Left hindlimb (tissue), 1 donor: ENCODE measurements around the gene ARHGEF17.
"Not testable (repeated sequence)": the region's sequence is repeated elsewhere in the genome, so short reads cannot be mapped to it uniquely, and the experiment has no call there.

Experiments used
- DNase-seq: peaks from one replicate; pipeline ENCODE4 v3.0.0-alpha.2; 2018

The ARHGEF17 gene, protein sequence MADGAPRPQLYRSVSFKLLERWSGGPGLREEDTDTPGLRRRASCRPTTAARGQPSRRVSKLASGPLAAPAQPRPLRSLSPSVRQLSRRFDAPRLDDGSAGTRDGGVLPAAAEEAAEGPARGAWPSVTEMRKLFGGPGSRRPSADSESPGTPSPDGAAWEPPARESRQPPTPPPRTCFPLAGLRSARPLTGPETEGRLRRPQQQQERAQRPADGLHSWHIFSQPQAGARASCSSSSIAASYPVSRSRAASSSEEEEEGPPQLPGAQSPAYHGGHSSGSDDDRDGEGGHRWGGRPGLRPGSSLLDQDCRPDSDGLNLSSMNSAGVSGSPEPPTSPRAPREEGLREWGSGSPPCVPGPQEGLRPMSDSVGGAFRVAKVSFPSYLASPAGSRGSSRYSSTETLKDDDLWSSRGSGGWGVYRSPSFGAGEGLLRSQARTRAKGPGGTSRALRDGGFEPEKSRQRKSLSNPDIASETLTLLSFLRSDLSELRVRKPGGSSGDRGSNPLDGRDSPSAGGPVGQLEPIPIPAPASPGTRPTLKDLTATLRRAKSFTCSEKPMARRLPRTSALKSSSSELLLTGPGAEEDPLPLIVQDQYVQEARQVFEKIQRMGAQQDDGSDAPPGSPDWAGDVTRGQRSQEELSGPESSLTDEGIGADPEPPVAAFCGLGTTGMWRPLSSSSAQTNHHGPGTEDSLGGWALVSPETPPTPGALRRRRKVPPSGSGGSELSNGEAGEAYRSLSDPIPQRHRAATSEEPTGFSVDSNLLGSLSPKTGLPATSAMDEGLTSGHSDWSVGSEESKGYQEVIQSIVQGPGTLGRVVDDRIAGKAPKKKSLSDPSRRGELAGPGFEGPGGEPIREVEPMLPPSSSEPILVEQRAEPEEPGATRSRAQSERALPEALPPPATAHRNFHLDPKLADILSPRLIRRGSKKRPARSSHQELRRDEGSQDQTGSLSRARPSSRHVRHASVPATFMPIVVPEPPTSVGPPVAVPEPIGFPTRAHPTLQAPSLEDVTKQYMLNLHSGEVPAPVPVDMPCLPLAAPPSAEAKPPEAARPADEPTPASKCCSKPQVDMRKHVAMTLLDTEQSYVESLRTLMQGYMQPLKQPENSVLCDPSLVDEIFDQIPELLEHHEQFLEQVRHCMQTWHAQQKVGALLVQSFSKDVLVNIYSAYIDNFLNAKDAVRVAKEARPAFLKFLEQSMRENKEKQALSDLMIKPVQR (N-terminal part only)

DNA sequence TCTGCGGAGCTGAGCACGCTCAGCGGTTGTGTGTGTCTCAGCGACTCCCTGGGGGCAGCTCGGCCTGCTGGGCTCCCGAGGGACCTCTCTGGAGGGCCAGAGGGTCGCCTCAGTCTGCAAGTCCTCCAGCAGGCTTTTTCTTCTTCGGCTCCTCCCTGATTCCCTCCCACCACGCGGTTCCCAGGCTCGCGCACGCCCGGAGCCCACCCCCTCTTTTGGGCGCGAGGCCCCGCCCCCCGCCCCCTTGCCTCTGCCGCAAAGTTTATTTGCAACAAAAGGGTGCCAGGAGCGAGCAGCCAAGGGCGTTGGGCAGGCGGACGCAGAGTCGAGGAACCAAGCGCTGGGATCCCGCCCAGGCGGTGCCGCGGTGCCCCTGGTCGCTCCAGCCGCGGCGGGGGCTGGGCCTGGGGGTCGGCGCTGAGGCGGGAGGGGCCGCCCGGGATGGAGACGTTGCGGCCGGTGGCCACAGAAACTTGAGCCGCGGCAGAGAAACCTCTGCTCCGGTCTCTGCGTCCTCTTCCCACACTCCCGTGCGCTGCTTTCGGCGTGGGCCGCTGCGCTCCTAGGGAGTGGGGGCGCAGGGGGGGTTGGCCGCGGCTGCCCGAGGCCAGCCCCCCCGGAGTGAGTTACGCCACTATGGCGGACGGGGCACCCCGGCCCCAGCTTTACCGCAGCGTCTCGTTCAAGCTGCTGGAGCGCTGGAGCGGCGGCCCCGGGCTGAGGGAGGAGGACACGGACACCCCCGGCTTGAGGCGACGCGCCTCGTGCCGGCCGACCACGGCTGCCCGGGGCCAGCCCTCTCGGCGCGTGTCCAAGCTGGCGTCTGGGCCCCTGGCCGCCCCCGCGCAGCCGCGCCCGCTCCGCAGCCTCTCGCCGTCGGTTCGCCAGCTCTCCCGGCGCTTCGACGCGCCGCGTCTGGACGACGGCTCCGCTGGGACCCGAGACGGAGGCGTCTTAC lies at the start of gene ARHGEF17:
Gene ARHGEF17 (plus strand): TSS at position 274 of the 958 bp plus-strand sequence. CDS start 363 bp downstream, at position 637.
- peak; percentile 94 for DNase-seq

- DNase-seq, result no peak
Observed at GRCh38 chr11:73259406-73260126, 48.5 kb upstream of the ARHGEF17 start.

GRCh38 chr11:73260127-73260457 lies 48.0 kb upstream of the ARHGEF17 start:
- no peak for DNase-seq

GRCh38 chr11:73262851-73263495 lies 45.1 kb upstream of the ARHGEF17 start:
- no peak for DNase-seq

GRCh38 chr11:73263640-73264039 lies 44.4 kb upstream of the ARHGEF17 start:
- DNase-seq, result no peak

DNA sequence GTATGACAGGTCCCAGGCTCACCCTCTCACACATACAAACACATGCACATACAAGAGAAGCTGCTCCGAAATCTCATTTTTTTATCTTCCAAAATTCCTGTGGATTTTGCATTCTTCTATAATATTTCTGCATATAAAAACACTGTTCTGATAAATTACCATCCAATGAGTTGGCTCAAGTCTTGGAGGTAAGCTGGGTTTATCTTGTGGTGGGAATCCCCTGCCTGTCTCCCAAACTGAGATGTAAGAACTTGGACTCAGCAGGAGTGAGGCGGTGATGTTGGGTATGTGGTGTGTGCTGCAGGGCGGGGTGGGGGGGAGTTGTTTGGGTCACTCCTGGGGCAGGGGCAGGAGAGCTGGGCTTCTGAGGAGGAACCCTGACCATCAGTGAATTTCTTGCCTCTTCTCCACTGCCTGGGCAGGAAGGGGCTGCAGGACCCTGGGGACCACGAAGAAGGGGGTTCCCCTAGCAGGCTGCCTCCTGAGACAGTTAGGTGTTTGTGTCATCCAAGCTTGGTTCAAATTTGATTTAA lies 42.7 kb upstream of the ARHGEF17 start:
- no peak for DNase-seq

DNA sequence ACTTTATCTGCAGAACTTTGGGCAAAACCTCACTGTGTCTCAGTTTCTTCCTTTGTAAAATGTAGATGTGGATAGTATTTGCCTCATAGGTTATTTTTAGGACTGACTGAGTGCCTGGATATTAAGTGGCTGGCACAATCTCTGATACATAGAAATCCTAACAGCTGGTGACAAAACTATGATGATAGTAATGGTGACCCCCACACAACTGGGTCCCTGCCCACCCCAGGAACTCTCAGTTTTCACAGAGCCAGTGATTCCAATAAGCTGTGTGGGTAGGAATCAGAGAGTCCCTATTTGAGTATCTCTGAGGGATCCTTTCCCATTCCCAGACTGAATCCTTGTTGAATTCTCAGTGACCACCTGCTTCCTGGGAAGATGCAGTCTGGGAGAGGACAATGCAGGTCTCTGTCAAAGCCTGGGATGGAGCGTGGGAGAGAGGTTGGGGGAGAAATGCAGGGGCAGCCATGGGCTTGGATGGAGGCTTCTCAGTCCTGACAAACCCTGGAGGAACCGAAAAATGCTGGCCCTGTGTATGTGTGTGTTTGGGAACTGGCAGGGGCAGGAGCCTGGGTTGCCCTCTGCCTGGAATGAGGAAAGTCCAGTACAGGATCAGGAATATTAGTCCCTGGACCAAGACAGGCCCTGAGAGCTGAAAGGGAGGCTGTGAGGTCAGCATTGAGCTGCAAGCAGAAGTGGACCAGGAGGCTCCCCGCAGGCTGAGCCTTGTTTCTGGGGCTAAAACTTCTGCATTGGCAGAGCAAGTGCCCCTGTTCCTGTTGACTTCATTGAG lies 42.0 kb upstream of the ARHGEF17 start:
- no peak for DNase-seq

DNA sequence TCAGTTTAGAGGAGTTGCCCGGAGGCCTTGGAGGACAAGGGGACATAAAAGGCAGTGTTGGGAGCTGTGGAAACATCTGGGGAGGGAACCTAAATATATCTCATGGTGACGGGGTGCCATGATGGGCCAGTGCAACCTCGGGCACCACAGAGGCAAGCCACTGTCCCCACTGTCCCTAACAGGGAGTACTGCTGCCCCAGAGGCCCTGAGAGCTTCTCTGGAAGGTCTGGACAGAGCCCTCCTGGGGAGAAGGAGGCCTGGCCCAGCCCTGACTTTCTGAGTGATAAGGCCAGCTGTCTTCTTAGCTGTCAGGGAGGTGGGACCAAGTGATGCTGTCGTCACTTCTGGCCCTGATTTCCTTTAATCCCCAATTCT lies 41.4 kb upstream of the ARHGEF17 start:
- no peak for DNase-seq

GRCh38 chr11:73267122-73267846 lies 40.8 kb upstream of the ARHGEF17 start:
- no peak for DNase-seq

DNA sequence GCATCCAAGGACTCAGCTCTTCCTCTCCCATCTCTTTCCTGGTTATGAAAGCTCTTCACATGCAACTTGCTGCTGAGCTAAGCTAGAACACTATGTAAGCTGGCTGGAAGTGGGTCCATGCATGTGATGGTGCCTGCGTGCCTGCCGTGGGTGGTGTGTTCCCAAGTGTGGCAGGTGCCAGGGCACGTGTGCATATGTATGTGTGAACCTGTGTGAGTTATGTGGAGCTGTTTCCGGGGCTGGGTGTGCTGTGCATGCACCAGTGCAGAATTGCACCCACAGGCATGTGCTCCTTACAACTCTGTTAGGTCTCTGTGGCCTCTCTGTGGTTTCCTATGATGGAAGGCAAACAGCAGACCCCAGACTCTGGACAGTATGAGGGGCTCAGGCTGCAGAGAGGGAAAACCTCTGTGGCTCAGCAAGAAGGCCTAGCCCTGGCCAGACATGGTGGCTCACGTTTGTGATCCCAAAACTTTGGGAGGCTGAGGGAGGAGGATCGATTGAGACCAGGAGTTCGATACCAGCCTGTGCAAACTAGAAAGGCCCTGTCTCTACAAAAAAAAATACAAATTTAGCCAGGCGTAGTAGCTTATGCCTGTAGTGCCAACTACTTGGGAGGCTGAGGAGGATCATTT lies 40.1 kb upstream of the ARHGEF17 start:
- DNase-seq, result no peak

DNA sequence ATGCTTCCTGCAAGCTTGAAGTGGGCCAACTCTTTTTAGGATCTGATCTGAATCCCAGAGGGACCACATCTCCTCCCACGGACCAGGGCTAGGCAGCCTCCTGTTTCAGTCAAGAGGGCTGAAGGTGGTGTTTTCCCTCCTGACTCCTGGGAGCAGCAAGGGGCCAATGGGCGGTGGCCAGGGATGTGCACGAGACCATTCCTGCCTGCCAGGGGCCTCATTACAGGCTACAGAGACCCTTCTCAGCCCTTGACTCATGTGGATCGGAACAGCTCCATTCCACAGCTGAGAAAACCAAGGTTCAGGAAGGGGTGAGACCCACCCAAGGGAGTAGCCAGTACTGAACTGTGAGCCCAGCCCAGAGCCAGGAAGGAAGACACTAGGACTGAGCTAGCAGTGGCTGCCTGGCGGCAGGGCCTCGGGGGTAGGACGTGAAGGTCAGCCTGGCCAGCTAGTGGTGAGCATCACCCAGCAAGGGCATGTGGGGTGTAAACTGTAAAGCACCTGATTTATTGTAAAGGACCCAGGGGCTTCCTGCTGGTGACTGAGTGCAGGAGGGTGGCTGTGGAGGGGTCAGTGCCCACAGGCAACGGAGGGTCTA lies 39.3 kb upstream of the ARHGEF17 start:
- no peak for DNase-seq

DNA sequence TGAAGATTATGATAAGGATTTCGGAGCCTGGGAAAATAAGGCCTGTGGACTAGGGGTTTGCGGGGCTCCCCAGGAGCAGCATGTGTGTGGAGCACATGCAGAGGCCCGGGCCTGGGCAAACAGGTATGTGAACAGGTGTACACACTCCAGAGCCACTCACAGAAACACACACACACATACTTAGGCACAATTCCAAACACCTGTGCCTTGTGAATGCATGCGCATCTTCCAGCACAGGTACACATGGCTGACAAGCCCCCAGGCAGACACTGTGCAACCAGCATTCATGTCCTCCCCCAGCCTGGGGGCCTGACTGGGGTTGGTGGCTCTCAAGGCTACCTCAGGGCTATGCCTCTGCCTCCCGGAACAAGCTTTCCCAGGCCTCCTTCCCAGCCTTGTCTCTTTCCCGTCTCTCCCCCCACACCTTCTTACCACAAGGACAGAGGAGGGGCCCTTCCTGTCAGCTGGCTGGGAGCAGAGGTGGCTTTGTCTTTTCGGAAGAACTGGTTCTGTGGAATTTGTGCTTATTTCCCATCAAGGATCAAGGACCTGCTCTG lies 38.5 kb upstream of the ARHGEF17 start:
- no peak for DNase-seq

GRCh38 chr11:73270016-73270854 lies 37.8 kb upstream of the ARHGEF17 start:
- DNase-seq, result no peak

DNA sequence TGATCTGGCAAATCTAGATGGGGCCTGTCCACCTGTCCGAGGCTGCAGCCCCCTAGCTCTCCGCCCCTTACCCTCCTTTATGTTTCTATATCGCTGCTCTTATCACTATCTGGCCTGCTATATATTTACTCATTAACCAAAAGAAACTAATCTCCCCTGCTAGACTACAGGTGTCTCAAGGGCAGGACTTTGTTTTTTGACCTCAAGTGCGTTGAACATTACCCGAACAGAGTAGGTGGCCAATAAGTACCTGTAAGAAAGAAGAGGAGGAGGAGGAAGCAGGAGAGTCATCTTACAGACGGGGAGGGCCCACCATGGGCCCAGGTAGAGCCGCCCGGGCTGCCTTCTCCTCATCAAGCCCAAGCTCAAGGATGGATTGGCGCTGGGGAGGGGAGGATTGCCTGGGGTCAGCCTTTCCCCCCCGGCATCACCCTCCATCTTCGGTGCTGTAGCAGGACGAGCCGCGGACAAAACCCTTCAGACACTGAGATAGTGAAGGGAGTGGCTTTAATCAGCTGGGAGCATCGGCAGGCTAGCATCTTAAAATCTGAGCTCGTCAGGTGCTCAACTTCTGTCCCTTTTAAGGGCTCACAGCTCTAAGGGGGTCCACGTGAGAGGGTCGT lies 37.1 kb upstream of the ARHGEF17 start:
- no peak for DNase-seq

GRCh38 chr11:73271478-73271865 lies 36.6 kb upstream of the ARHGEF17 start:
- not testable (repeated sequence) for DNase-seq

DNA sequence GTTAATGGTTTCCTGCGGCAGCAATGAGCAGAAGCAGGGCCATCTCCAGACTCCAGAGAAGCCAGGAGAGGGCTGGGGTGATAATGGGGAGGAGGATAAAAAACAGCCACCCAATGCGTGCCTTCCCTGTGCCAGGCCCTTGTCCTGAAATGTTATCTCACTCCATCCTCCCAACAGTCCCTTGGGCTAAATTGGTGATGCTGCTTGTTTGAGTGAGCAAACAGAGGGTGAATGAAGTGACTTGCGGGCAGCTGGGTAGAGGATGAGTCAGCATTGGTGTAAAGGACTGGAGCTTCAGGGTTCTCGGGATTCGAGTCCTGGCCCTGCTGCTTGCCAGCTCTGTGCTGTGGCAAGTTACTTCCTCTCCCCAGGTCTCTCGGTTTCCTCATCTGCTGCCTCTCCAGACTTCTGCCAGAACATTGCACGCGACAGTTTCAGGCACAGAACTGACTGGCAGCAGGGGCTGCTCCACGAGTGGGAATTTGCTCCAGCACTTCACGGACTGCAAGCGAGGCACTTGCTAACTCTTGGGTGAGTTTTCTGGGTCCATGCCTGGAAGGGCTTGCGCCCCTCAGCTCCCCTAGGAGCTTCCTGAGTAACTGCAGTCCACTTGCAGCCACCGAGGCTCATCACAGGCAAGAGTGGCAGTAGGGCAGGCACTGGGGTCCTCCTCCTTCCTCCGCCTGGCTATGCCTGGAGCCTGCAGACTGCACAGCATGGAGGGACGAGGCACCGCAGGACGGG lies 36.0 kb upstream of the ARHGEF17 start, which contains the start of gene P2RY6:
Gene P2RY6 (plus strand): TSS at position 403 of the 744 bp plus-strand sequence. CDS start 24,181 bp downstream, outside the sequence.
- DNase-seq, result no peak
